OCI-LY7 (cell line): ENCODE measurements around the gene ALPG.

Source experiments
- EZH2phosphoT487 ChIP-seq: fragments of 200-600 bp; sonication (generic); IDR thresholded peaks from 2 replicates; pipeline ENCODE4 v1.6.1; 2018; ENCODE audit warnings: low read depth, borderline replicate concordance, mild to moderate bottlenecking, mixed run types, antibody characterized with exemption, low read length, moderate library complexity, mixed read lengths
- TF ChIP-seq, protein P1 (sequence below): fragments of 200-600 bp; sonication (generic); conservative IDR thresholded peaks from 2 replicates; pipeline ENCODE4 v1.5.1; 2014; ENCODE audit warnings: mild to moderate bottlenecking, antibody characterized with exemption, low read length, moderate library complexity, mixed read lengths

- TF ChIP-seq, protein P1, sequence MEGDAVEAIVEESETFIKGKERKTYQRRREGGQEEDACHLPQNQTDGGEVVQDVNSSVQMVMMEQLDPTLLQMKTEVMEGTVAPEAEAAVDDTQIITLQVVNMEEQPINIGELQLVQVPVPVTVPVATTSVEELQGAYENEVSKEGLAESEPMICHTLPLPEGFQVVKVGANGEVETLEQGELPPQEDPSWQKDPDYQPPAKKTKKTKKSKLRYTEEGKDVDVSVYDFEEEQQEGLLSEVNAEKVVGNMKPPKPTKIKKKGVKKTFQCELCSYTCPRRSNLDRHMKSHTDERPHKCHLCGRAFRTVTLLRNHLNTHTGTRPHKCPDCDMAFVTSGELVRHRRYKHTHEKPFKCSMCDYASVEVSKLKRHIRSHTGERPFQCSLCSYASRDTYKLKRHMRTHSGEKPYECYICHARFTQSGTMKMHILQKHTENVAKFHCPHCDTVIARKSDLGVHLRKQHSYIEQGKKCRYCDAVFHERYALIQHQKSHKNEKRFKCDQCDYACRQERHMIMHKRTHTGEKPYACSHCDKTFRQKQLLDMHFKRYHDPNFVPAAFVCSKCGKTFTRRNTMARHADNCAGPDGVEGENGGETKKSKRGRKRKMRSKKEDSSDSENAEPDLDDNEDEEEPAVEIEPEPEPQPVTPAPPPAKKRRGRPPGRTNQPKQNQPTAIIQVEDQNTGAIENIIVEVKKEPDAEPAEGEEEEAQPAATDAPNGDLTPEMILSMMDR = no peak
- TF ChIP-seq EZH2phosphoT487 = no peak
Observed at GRCh38 chr2:232400256-232401015, 6.2 kb upstream of the ALPG start.
